T1000 (cell line): ENCODE data around the gene DNAH7.
"Not testable (repeated sequence)": the region's sequence is repeated elsewhere in the genome, so short reads cannot be mapped to it uniquely, and the experiment has no call there.

ENCODE experiments used
- DNase-seq: peaks from one replicate; lab custom pipeline; 2025; ENCODE audit warnings: mixed read lengths; lab: John Stamatoyannopoulos, UW

The DNAH7 gene

DNA sequence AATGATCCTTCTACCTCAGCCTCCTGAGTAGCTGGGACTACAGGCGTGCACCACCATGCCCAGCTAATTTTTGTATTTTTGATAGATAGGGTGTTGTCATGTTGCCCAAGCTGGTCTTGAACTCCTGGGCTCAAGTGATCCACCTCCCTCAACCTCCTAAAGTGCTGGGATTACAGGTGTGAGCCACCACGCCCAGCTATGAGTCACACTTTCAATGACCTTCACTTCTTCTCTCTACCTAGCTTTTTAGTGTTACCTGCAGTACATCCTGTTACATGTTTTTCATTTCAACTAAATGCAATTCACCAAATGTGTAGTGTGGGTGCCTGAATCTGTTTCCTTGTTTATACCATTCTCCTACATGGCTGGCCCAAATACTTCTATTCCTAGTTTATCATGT, 347.6 kb downstream of the DNAH7 start:
- DNase-seq, result no peak

- DNase-seq, result no peak
These were observed 352.2 kb downstream of the DNAH7 start for GRCh38 chr2:195716466-195716865.

DNA sequence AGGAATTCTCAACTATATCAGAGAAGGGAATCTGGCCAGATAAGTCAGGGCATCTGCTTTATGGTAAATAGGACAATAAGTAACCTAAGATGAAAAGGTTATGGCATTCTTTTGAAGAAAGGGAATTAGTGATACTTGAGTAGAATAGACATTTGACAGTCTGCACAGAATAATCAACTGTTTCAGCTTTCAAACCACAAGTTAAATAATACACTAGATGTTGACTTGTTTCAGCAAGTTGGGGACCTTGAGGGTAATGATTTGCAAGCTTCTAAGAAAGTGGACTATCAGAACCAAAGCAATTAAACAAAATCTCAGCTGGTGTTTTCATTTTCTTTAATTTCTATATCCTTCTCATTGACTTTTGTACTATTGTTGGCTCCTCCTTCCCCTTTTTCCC, 357.2 kb downstream of the DNAH7 start:
- no peak for DNase-seq

GRCh38 chr2:195709901-195710806, 358.5 kb downstream of the DNAH7 start:
- DNase-seq, result no peak

DNA sequence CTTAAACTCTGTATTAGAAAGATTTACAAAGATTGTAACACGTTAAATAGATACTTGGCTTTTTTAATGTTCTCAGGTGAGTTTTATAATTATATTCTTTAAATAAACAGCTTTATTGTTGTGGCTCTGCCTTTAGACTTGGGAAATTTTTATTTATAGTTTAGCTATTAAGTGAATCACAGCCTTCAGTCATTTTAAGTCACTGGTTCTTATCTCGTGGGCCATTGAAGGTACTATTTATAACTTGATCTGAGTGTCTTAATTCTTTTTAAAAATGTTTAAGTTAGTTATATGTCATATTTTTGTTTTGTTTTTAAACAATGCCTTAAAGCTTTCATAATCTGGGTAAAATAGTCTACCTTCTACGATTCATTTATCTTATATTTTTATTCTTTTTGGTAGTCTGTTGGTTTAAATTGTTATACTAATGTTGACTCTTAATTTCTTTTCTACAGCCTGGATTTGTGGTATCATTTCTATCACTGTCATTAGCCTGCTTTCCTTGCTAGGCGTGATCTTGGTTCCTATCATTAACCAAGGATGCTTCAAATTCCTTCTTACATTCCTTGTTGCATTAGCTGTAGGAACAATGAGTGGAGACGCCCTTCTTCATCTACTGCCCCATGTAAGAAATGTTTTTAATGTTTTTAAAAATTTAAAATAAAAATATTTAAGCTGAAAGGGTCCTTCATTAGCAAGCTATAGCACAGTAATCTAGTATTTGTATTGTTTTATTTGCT, 362.3 kb downstream of the DNAH7 start:
- DNase-seq, result no peak

- no peak for DNase-seq
These were observed 368.2 kb downstream of the DNAH7 start for GRCh38 chr2:195700480-195700879.

GRCh38 chr2:195697681-195698220, 370.9 kb downstream of the DNAH7 start:
- no peak for DNase-seq

DNA sequence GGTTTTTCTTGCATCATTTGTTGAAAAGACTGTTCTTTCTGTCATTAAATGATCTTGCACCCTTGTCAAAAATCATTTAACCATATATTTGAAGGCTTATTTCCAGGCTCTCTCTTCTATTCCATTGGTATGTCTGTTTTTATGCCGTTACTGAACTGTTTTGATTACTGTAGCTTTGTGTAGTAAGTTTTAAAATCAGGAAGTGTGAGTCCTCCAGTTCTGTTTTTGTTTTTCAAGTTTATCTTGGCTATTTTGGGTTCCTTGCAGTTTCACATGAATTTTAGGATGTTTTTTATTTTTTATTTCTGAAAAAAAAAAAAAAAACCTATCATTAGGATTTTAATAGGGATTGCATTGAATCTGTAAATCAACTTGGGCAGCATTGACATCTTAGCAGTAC, 372.6 kb downstream of the DNAH7 start:
- DNase-seq, result no peak

DNA sequence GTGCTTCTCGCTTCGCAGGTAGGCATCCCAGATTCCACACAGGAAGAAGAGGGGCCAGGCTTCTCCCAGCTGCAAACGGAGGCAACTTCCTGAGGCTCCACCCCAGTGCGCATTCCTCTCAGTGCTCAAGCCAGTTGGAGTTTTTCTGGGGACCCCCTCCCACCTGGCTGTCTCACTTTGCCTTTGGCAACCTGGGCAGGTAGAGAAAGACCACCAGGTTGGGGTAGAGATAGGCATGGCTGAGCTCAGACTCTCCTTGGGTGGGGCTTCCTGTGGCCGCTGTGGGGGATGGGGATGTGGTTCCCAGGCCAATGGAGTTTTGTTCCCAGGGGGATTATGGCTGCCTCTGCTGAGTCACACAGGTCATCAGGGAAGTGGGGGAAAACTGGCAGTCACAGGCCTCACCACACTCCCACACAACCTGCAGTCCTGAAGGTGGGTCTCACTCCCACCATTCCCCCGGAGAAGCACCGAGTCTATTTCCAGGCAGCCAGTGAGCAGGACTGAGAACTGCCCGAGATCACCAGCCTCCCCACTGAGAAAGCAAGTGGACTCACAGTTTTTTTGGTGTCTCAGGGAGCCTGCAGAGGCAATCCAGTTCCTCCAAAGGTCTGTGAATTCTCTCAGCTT, 373.5 kb downstream of the DNAH7 start:
- no peak for DNase-seq

DNA sequence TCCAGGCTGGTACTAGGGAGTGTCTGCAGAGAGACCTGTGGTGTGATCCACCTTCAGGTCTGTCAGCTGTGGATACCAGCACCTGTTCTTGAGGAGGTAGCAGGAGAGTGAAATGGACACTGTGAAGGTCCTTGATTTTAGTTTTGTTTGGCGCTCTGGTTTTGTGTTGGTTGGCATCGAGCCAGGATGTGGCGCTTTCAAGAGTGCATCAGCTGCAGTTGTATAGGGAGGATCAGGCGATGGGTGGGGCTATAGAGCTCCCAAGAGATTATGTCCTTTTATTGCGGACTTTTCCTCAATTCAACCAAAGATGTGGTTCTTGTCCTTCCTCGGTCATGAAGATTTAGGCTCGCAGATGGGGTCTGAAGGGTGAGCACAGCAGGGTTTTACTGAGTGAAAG, 374.1 kb downstream of the DNAH7 start:
- no peak for DNase-seq

DNA sequence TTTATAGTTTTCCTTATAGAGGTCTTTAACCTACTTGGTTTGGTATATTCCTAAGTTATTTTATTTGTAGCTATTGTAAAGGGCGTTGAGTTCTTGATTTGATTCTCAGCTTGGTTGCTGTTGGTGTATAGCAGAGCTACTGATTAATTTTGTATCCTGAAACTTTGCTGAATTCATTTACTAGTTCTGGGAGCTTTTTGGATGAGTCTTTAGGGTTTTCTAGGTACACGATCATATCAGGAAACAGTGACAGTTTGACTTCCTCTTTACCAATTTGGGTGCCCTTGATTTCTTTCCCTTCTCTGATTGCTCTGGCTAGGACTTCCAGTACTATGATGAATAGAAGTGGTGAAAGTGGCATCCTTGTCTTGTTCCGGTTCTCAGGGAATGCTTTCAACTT, 376.1 kb downstream of the DNAH7 start:
- DNase-seq, result not testable (repeated sequence)
